D721Med (cell line): ENCODE results near the gene SH3D21.

Experiments used
- DNase-seq: peaks from one replicate; pipeline ENCODE4 v3.0.0; 2011; ENCODE audit warnings: low spot score; ENCODE audit not compliant: insufficient read length
- FAIRE-seq: peaks from 2 replicates; lab custom pipeline; 2011; peaks lifted over from hg19 to GRCh38; lab: Jason Lieb, UNC
- TF ChIP-seq, protein P1 (sequence below): IDR thresholded peaks from 2 replicates; pipeline ENCODE4 v1.5.1; 2012; ENCODE audit warnings: mild to moderate bottlenecking, control low read depth; ENCODE audit not compliant: insufficient read depth; ENCODE audit errors: missing control alignments

Gene SH3D21

GRCh38 chr1:36285443-36286101, 20.6 kb upstream of the SH3D21 start:
- peak; percentile 74 for FAIRE-seq
- DNase-seq, result no peak
- TF ChIP-seq, protein P1, sequence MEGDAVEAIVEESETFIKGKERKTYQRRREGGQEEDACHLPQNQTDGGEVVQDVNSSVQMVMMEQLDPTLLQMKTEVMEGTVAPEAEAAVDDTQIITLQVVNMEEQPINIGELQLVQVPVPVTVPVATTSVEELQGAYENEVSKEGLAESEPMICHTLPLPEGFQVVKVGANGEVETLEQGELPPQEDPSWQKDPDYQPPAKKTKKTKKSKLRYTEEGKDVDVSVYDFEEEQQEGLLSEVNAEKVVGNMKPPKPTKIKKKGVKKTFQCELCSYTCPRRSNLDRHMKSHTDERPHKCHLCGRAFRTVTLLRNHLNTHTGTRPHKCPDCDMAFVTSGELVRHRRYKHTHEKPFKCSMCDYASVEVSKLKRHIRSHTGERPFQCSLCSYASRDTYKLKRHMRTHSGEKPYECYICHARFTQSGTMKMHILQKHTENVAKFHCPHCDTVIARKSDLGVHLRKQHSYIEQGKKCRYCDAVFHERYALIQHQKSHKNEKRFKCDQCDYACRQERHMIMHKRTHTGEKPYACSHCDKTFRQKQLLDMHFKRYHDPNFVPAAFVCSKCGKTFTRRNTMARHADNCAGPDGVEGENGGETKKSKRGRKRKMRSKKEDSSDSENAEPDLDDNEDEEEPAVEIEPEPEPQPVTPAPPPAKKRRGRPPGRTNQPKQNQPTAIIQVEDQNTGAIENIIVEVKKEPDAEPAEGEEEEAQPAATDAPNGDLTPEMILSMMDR, result peak; percentile 73

GRCh38 chr1:36286802-36287201, 19.4 kb upstream of the SH3D21 start:
- DNase-seq (no peak), FAIRE-seq (no peak)
- TF ChIP-seq, protein P1, result no peak

DNA sequence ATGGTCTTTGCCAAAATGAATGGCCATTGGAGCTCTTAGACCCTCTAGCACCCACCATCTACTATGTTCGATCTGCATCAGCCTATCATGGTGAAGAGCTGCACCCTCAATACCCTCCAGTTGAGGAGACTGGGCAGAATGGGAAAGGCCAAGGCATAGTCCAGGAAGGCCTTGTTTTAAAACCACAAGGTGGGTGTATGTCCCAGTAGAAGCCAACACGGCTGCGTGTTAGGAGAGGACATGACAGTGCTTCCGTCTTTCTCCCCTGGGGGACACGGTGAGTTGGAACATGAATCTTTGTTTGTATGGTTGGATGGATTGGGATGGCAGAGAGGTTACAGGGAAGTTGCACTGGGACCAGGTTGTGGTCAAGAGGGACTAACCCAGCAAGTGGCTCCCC, 18.6 kb upstream of the SH3D21 start:
- TF ChIP-seq, protein P1, result no peak
- FAIRE-seq, result no peak
- no peak for DNase-seq

GRCh38 chr1:36295390-36295789, 10.8 kb upstream of the SH3D21 start:
- TF ChIP-seq, protein P1, result no peak
- no peak for FAIRE-seq
- no peak for DNase-seq

GRCh38 chr1:36297062-36297461, 9.1 kb upstream of the SH3D21 start:
- DNase-seq, result no peak
- FAIRE-seq, result no peak
- TF ChIP-seq, protein P1, result no peak

DNA sequence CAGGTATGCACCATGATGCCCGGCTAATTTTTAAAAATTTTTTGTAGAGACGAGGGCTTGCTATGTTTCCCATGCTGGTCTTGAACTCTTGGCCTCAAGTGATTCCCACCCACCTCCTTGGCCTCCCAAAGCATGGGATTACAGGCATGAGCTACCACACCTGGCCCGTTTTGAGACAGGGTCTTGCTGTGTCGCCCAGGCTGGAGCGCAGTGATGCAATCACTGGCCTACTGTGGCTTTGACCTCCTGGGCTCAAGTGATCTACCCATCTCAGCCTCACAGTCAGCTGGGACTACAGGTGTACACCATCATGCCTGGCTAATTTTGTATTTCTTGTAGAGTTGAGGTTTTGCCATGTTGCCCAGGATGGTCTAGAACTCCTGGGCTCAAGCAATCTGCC, 7.5 kb upstream of the SH3D21 start:
- DNase-seq (no peak), FAIRE-seq (no peak)
- TF ChIP-seq, protein P1, result no peak

DNA sequence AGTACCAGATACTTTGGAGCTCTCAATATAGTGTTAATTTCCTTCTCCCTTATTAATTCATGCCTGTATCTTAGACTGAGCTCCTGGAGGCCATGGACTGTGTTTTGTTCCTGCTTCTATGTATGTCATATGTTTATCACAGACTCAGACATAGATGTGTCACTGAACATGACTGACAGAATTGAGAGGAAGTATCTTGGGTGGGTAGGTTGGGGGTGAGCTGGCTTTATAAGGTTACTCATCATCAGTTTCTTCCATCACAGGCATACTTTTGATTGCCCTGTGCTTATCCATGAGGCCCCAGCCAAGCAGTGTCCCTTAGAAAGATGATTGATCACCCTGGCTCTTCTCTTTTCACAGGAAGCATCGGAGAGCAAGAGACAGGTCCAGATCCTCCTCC, 5.6 kb upstream of the SH3D21 start:
- FAIRE-seq (no peak), DNase-seq (no peak)
- TF ChIP-seq, protein P1, result no peak
